H1 (cell line): ENCODE measurements around the gene MLPH. TPM values are rescaled to one million over a fixed set of nuclear protein-coding genes. Genes with fewer than 3 reads are reported as not detected.

Experiments
- CTCF ChIA-PET: fragments of 300-600 bp; sonication (Branson Sonifier 250); formaldehyde crosslinking; loops from one replicate; lab custom pipeline; 2021; ENCODE audit not compliant: partially characterized antibody; lab: Charles Lee
- POLR2A ChIA-PET: fragments of 300-600 bp; sonication (Branson Sonifier 250); formaldehyde crosslinking; loops from one replicate; lab custom pipeline; 2021; ENCODE audit warnings: inconsistent platforms; ENCODE audit not compliant: partially characterized antibody; lab: Charles Lee
- DNase-seq, 2 experiments: peaks; one replicate each; pipeline versions ENCODE4 v3.0.0 to v3.0.0-alpha.2; 2010 to 2022; ENCODE audit warnings: low spot score in 2 of 2, low read depth in 1 of 2, mixed read lengths in 1 of 2
- FAIRE-seq: peaks from 2 replicates; lab custom pipeline; 2011; peaks lifted over from hg19 to GRCh38; lab: Jason Lieb, UNC
- H2AFZ ChIP-seq: 2 replicates; pipeline ENCODE4 v1.8.1; 2012; ENCODE audit warnings: low read length, inconsistent platforms
- H2AK5ac ChIP-seq: 2 replicates; pipeline ENCODE4 v1.6.1; 2013; ENCODE audit warnings: low read depth, low read length
- H2BK120ac ChIP-seq: replicated peaks from 2 replicates; pipeline ENCODE3; 2013; ENCODE audit warnings: low read depth, low read length, inconsistent platforms
- H2BK12ac ChIP-seq: 2 replicates; pipeline ENCODE4 v1.6.1; 2013; ENCODE audit warnings: low read depth, low read length
- H2BK15ac ChIP-seq: 2 replicates; pipeline ENCODE4 v1.6.1; 2013; ENCODE audit warnings: low read length
- H2BK20ac ChIP-seq: 2 replicates; pipeline ENCODE4 v1.6.1; 2013; ENCODE audit warnings: low read length
- H2BK5ac ChIP-seq: 2 replicates; pipeline ENCODE4 v1.6.1; 2013; ENCODE audit warnings: low read depth, low read length
- H3K14ac ChIP-seq: 2 replicates; pipeline ENCODE4 v1.6.1; 2013; ENCODE audit warnings: inconsistent platforms; ENCODE audit not compliant: insufficient read length
- H3K18ac ChIP-seq: 2 replicates; pipeline ENCODE4 v1.6.1; 2013; ENCODE audit warnings: low read length; ENCODE audit errors: extremely low read depth
- H3K23ac ChIP-seq: 2 replicates; pipeline ENCODE4 v1.6.1; 2013; ENCODE audit warnings: inconsistent platforms; ENCODE audit not compliant: insufficient read length
- H3K23me2 ChIP-seq: 2 replicates; pipeline ENCODE4 v1.6.1; 2013; ENCODE audit warnings: low read depth, low read length
- H3K27ac ChIP-seq: 2 replicates; pipeline ENCODE4 v1.6.1; 2011; ENCODE audit warnings: low read depth, low read length, inconsistent platforms
- H3K27me3 ChIP-seq, 4 experiments: replicated peaks in 1 of 4; 1 replicate in 1 of 4; 2 replicates in 3 of 4; pipeline versions ENCODE4 v1.6.1 to v1.8.1; 2011 to 2013; ENCODE audit warnings: low read length in 3 of 4, mild to moderate bottlenecking in 3 of 4, inconsistent platforms in 2 of 4, mixed read lengths in 2 of 4, moderate library complexity in 1 of 4; ENCODE audit not compliant: control insufficient read depth in 3 of 4, insufficient read depth in 3 of 4; ENCODE audit errors: extremely low read depth in 1 of 4
- H3K36me3 ChIP-seq, 4 experiments: 2 replicates each; pipeline versions ENCODE4 v1.6.1 to v1.8.1; 2011 to 2013; ENCODE audit warnings: mild to moderate bottlenecking in 4 of 4, low read length in 3 of 4, moderate library complexity in 2 of 4, control low read depth in 1 of 4, inconsistent platforms in 1 of 4; ENCODE audit not compliant: insufficient read depth in 4 of 4, control insufficient read depth in 2 of 4
- H3K4ac ChIP-seq: replicated peaks from 2 replicates; pipeline ENCODE3; 2013; ENCODE audit warnings: low read length, low read depth, mixed read lengths, inconsistent platforms; ENCODE audit not compliant: insufficient read length
- H3K4me1 ChIP-seq, 4 experiments: replicated peaks in 1 of 4; 1 replicate in 1 of 4; 2 replicates in 3 of 4; pipeline versions ENCODE4 v1.6.1 to v1.8.1; 2011 to 2013; ENCODE audit warnings: low read length in 3 of 4, inconsistent platforms in 2 of 4, mixed read lengths in 1 of 4; ENCODE audit not compliant: insufficient read depth in 4 of 4, control insufficient read depth in 3 of 4
- H3K4me2 ChIP-seq, 2 experiments: 2 replicates each; pipeline versions ENCODE4 v1.6.1 to v1.8.1; 2011 to 2013; ENCODE audit warnings: low read depth in 2 of 2, low read length in 2 of 2, control low read depth in 1 of 2, inconsistent platforms in 1 of 2, mild to moderate bottlenecking in 1 of 2; ENCODE audit not compliant: insufficient read depth in 1 of 2
- H3K4me3 ChIP-seq, 4 experiments: fragments of 200-600, 300-600 bp in 1 of 4; sonication (generic), shearing (Covaris generic), sonication (Bioruptor Twin) in 1 of 4; 2 replicates each; pipeline versions ENCODE4 v1.5.1 to v1.8.1; 2011 to 2016; ENCODE audit warnings: low read length in 4 of 4, low read depth in 3 of 4, control low read depth in 2 of 4, inconsistent platforms in 2 of 4, mild to moderate bottlenecking in 2 of 4, mixed read lengths in 1 of 4, moderate library complexity in 1 of 4; ENCODE audit not compliant: insufficient read depth in 2 of 4; ENCODE audit errors: extremely low read depth in 1 of 4
- H3K56ac ChIP-seq: replicated peaks from 2 replicates; pipeline ENCODE3; 2013; ENCODE audit warnings: low read depth, mild to moderate bottlenecking, mixed read lengths, low read length, inconsistent platforms; ENCODE audit not compliant: insufficient read length
- H3K79me1 ChIP-seq: 2 replicates; pipeline ENCODE4 v1.6.1; 2013; ENCODE audit warnings: low read depth, low read length, control low read depth
- H3K79me2 ChIP-seq, 2 experiments: 2 replicates each; pipeline versions ENCODE4 v1.6.1 to v1.8.1; 2012 to 2013; ENCODE audit warnings: low read length in 2 of 2, mild to moderate bottlenecking in 2 of 2, inconsistent platforms in 1 of 2; ENCODE audit not compliant: insufficient read depth in 2 of 2, control insufficient read depth in 1 of 2
- H3K9ac ChIP-seq, 4 experiments: replicated peaks in 1 of 4; 1 replicate in 1 of 4; 2 replicates in 3 of 4; pipeline versions ENCODE4 v1.6.1 to v1.8.1; 2011 to 2013; ENCODE audit warnings: low read depth in 3 of 4, low read length in 3 of 4, control low read depth in 2 of 4, mild to moderate bottlenecking in 2 of 4, moderate library complexity in 2 of 4, inconsistent platforms in 1 of 4; ENCODE audit errors: extremely low read depth in 1 of 4
- H3K9me3 ChIP-seq, 2 experiments: 2 replicates each; pipeline versions ENCODE4 v1.6.1 to v1.8.1; 2012 to 2013; ENCODE audit warnings: mild to moderate bottlenecking in 2 of 2, moderate library complexity in 2 of 2, control low read depth in 1 of 2, inconsistent platforms in 1 of 2, low read depth in 1 of 2, low read length in 1 of 2, mixed read lengths in 1 of 2; ENCODE audit not compliant: insufficient read depth in 2 of 2
- H4K20me1 ChIP-seq, 2 experiments: replicated peaks in 1 of 2; 2 replicates each; pipeline versions ENCODE3 to v1.8.1; 2011 to 2013; ENCODE audit warnings: inconsistent platforms in 2 of 2, low read length in 2 of 2, mild to moderate bottlenecking in 1 of 2; ENCODE audit not compliant: insufficient read depth in 2 of 2, control insufficient read depth in 1 of 2
- H4K5ac ChIP-seq: 2 replicates; pipeline ENCODE4 v1.6.1; 2013; ENCODE audit warnings: low read length, low read depth, mixed read lengths, inconsistent platforms; ENCODE audit not compliant: insufficient read length
- H4K8ac ChIP-seq: 2 replicates; pipeline ENCODE4 v1.8.0; 2013; ENCODE audit warnings: mild to moderate bottlenecking, moderate library complexity, low read length, inconsistent platforms; ENCODE audit not compliant: insufficient read depth; ENCODE audit errors: extremely low read depth
- H4K91ac ChIP-seq: replicated peaks from 2 replicates; pipeline ENCODE3; 2013; ENCODE audit warnings: low read length, mixed read lengths, inconsistent platforms; ENCODE audit not compliant: insufficient read length
- CBX5 ChIP-seq: fragments of 300-800, 300-1000 bp; sonication (generic); IDR thresholded peaks from 2 replicates; pipeline ENCODE4 v1.7.1; 2016; ENCODE audit warnings: antibody characterized with exemption, low read length, low read depth
- CBX8 ChIP-seq: fragments of 300-800, 300-1000 bp; sonication (generic); IDR thresholded peaks from 2 replicates; pipeline ENCODE4 v1.7.1; 2016; ENCODE audit warnings: low read depth, low read length, borderline replicate concordance
- CHD1 ChIP-seq: IDR thresholded peaks from 2 replicates; pipeline ENCODE4 v1.6.1; 2012; ENCODE audit warnings: low read depth, low read length, improper control_type of control experiment
- EGR1 ChIP-seq: IDR thresholded peaks from 2 replicates; pipeline ENCODE4 v1.6.1; 2011; ENCODE audit warnings: low read depth, low read length, borderline replicate concordance
- KDM1A ChIP-seq: fragments of 200-600, 300-600 bp; sonication (generic); IDR thresholded peaks from 2 replicates; pipeline ENCODE4 v1.7.1; 2016; ENCODE audit warnings: mild to moderate bottlenecking, low read length, borderline replicate concordance
- MAX ChIP-seq: IDR thresholded peaks from 2 replicates; pipeline ENCODE4 v1.6.1; 2012; ENCODE audit warnings: inconsistent platforms
- POLR2A ChIP-seq, 2 experiments: IDR thresholded peaks; 1 replicate in 1 of 2; 2 replicates in 1 of 2; pipeline ENCODE4 v1.6.1; 2011; ENCODE audit warnings: low read depth in 2 of 2, low read length in 2 of 2, mild to moderate bottlenecking in 2 of 2; ENCODE audit errors: control extremely low read depth in 1 of 2
- RNF2 ChIP-seq: fragments of 200-900, 300-1000 bp; sonication (generic); IDR thresholded peaks from 2 replicates; pipeline ENCODE4 v1.7.1; 2016; ENCODE audit warnings: borderline replicate concordance, low read depth, mild to moderate bottlenecking, antibody characterized with exemption, low read length; ENCODE audit not compliant: poor library complexity, severe bottlenecking; ENCODE audit errors: missing control alignments
- TEAD4 ChIP-seq: IDR thresholded peaks from 2 replicates; pipeline ENCODE4 v1.6.1; 2012; ENCODE audit warnings: low read depth, low read length, inconsistent platforms, mixed read lengths
- ZNF274 ChIP-seq: IDR thresholded peaks from 2 replicates; pipeline ENCODE4 v1.7.0; 2012; ENCODE audit warnings: low read length, borderline replicate concordance; ENCODE audit errors: extremely low read depth
- WGBS, 2 experiments: shearing (Covaris generic) in 1 of 2; methylation state at CpG; one replicate each; pipeline versions ENCODE4 v1.1.6 to v1.1.7; 2013 to 2015; ENCODE audit warnings: low lambda C conversion rate in 2 of 2, mixed read lengths in 2 of 2, inconsistent platforms in 1 of 2, low coverage in 1 of 2, missing lambda C conversion rate in 1 of 2; ENCODE audit not compliant: insufficient replicate concordance in 2 of 2, insufficient coverage in 1 of 2, insufficient read length in 1 of 2; ENCODE audit errors: extremely low coverage in 1 of 2, missing lambda C conversion rate in 1 of 2; 5-methylcytosine and 5-hydroxymethylcytosine counted together
- polyA plus RNA-seq, 7 experiments: library from polyadenylated mRNA; depleted of rRNA in 3 of 7; stranded (reverse) in 5 of 7; unstranded in 2 of 7; fragments of >200 nt in 5 of 7; fragments of 200-250 nt in 2 of 7; gene quantifications; 1 replicate in 5 of 7; 2 replicates in 1 of 7; 4 replicates in 1 of 7; pipeline versions ENCODE4 v1.2.1 to v1.2.3, GENCODE V29; 2011 to 2013; ENCODE audit warnings: missing spikeins in 2 of 7, mixed read lengths in 2 of 7
- total RNA-seq: library from RNA; stranded (reverse); fragmentation: NEBNext Ultra II Directional; extraction: Animal tissue kit (Norgen Biotek cat#: 25700); gene quantifications from 2 replicates; pipeline ENCODE4 v1.2.1, GENCODE V29; 2021

The MLPH gene
- total and polyA plus RNA-seq, 2 of the 8 experiments (the other 6 are each of a cell fraction or from before 2014, with no cell fraction given), result 12.7 to 17.0 TPM

- FAIRE-seq (no peak), DNase-seq (no peak)
- Histone ChIP-seq H3K4me1 (peaks cover 0 to 14% (median 5%) of the 10 kb centered on the region in 4 experiments; a peak in 4 of 7 replicates), H2BK120ac (no peak overlapping the region), H4K8ac (no peak overlapping the region), H3K79me2 (no peaks in the 10 kb centered on the region), H3K4ac (no peak overlapping the region), H3K14ac (no peak overlapping the region), H3K79me1 (no peaks in the 10 kb centered on the region), H3K36me3 (no peaks in the 10 kb centered on the region), H2AK5ac (no peak overlapping the region), H3K27ac (no peak overlapping the region), H3K9ac (no peak overlapping the region), H4K91ac (peak overlapping the region; percentile 4), H3K9me3 (peaks cover 10 to 16% of the 10 kb centered on the region in 2 experiments; a peak in 3 of 4 replicates), H3K23me2 (no peaks in the 10 kb centered on the region), H4K20me1 (no peaks in the 10 kb centered on the region), H2BK5ac (peak overlapping the region; percentile 3; the same call in 1 of the 2 replicates), H3K27me3 (no peaks in the 10 kb centered on the region), H3K4me2 (no peak overlapping the region; a peak in 1 of 4 replicates), H3K23ac (no peak overlapping the region), H3K56ac (no peak overlapping the region), H2BK20ac (peak overlapping the region; percentile 49), H4K5ac (no peak overlapping the region), H2BK12ac (no peak overlapping the region), H3K18ac (no peak overlapping the region), H2BK15ac (no peak overlapping the region), H3K4me3 (no peak overlapping the region), H2AFZ (no peak overlapping the region)
- POLR2A ChIA-PET, result interaction anchor here (0.7 to 2.5 kb wide), 7 partner anchors 10 to 506 kb away, joined by 3 to 17 read pairs (median 7); partner anchors contain the start of genes LRRFIP1 and RAB17
- 74% methylated on average over 14 of the region's 15 CpGs; no CpG with 5 or more reads in 1 of the 2 experiments for WGBS, 2 experiments
- CTCF ChIA-PET, result interaction anchor here (1.1 to 8.8 kb wide), 11 partner anchors 10 to 142 kb away, joined by 3 to 63 read pairs (median 7); partner anchors contain the start of gene RAB17
- TF ChIP-seq MAX (no peak), CBX5 (no peak), RNF2 (no peak), CBX8 (no peak), EGR1 (0 out of 2 replicates have a peak, but pooled peaks have one; percentile 24), CHD1 (no peak), ZNF274 (no peak), TEAD4 (0 out of 2 replicates have a peak, but pooled peaks have one; percentile 30), KDM1A (peak; percentile 41; the same call in 1 of the 2 replicates), POLR2A (IDR thresholded peaks at IDR 0.05; ENCODE audit: control extremely low read depth in 1 of 2, low read depth in 2 of 2, low read length in 2 of 2) (no peak)
These were observed 116.8 kb downstream of the MLPH start for GRCh38 chr2:237603718-237604362.
